GM12891 (cell line): ENCODE data around the gene RBM19.
"Not testable (repeated sequence)": the region's sequence is repeated elsewhere in the genome, so short reads cannot be mapped to it uniquely, and the experiment has no call there.

Experiments
- PAX5 ChIP-seq: IDR thresholded peaks from 2 replicates; pipeline ENCODE4 v1.6.1; 2011; ENCODE audit warnings: low read length, moderate library complexity, mild to moderate bottlenecking; ENCODE audit not compliant: insufficient read depth, severe bottlenecking
- POLR2A ChIP-seq: IDR thresholded peaks from 2 replicates; pipeline ENCODE4 v1.6.1; 2011; ENCODE audit warnings: low read depth, low read length, control low read depth
- POLR2AphosphoS5 ChIP-seq: IDR thresholded peaks from 2 replicates; pipeline ENCODE4 v1.6.1; 2011; ENCODE audit warnings: low read depth, low read length, control low read depth
- POU2F2 ChIP-seq: IDR thresholded peaks from 2 replicates; pipeline ENCODE4 v1.6.1; 2011; ENCODE audit warnings: low read depth, mild to moderate bottlenecking, control low read depth, low read length, moderate library complexity
- SPI1 ChIP-seq: IDR thresholded peaks from 2 replicates; pipeline ENCODE4 v1.6.1; 2011; ENCODE audit warnings: low read depth, low read length, control low read depth
- TAF1 ChIP-seq: IDR thresholded peaks from 2 replicates; pipeline ENCODE4 v1.6.1; 2011; ENCODE audit warnings: low read depth, low read length, control low read depth

DNA sequence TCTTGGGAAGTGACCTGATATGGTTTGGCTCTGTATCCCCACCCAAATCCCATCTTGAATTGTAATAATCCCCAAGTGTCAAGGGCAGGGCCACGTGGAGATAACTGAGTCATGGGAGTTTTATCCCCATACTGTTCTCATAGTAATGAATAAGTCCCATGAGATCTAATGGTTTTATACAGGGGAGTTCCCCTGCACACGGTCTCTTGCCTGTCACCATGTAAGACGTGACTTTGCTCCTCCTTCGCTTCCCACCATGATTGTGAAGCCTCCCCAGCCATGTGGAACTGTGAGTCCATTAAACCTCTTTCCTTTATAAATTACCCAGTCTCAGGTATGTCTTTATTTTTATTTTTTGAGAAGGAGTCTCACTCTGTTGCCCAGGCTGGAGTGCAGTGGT is 26.6 kb upstream of the RBM19 start:
- not testable (repeated sequence) for TF ChIP-seq POLR2A, POLR2AphosphoS5, SPI1, TAF1, POU2F2, PAX5
